OCI-LY3 (cell line): ENCODE results near the gene TSPAN11.

Source experiments
- H2AFZ ChIP-seq: fragments of 200-600, 300-600 bp; shearing (Covaris generic); 2 replicates; pipeline ENCODE4 v1.6.0; 2014; ENCODE audit warnings: antibody characterized with exemption, low read depth, low read length
- H3K27ac ChIP-seq: fragments of 200-600, 300-600 bp; sonication (generic); 2 replicates; pipeline ENCODE4 v1.5.1; 2014; ENCODE audit warnings: mild to moderate bottlenecking, low read length, moderate library complexity, mixed read lengths
- H3K27me3 ChIP-seq: fragments of 200-600, 300-600 bp; sonication (generic); 2 replicates; pipeline ENCODE4 v1.6.1; 2014; ENCODE audit warnings: low read depth, low read length, mixed read lengths
- H3K36me3 ChIP-seq: fragments of 200-600, 300-600 bp; sonication (generic); replicated peaks from 2 replicates; pipeline ENCODE3; 2014; ENCODE audit warnings: low read depth, low read length, mixed read lengths
- H3K4me1 ChIP-seq: fragments of 300-600, 200-600 bp; sonication (generic); 2 replicates; pipeline ENCODE4 v1.6.1; 2014; ENCODE audit warnings: low read length, mixed read lengths
- H3K4me2 ChIP-seq: fragments of 200-600, 300-600 bp; sonication (generic); 2 replicates; pipeline ENCODE4 v1.6.1; 2014; ENCODE audit warnings: low read length, mixed read lengths
- H3K4me3 ChIP-seq: fragments of 300-600, 200-600 bp; sonication (generic); 2 replicates; pipeline ENCODE4 v1.5.1; 2014; ENCODE audit warnings: antibody characterized with exemption, mild to moderate bottlenecking, low read length, moderate library complexity
- H3K79me2 ChIP-seq: fragments of 300-600, 200-600 bp; shearing (Covaris generic); 2 replicates; pipeline ENCODE4 v1.6.1; 2014; ENCODE audit warnings: mild to moderate bottlenecking, low read length, mixed read lengths
- H3K9ac ChIP-seq: fragments of 300-600, 200-600 bp; shearing (Covaris generic); 2 replicates; pipeline ENCODE4 v1.6.0; 2014; ENCODE audit warnings: mild to moderate bottlenecking, low read length, moderate library complexity
- H3K9me3 ChIP-seq: fragments of 200-600, 300-600 bp; shearing (Covaris generic); 2 replicates; pipeline ENCODE4 v1.6.1; 2014; ENCODE audit warnings: low read length, mixed read lengths; ENCODE audit not compliant: insufficient read depth
- H4K20me1 ChIP-seq: fragments of 200-600, 300-600 bp; sonication (generic); 2 replicates; pipeline ENCODE4 v1.6.1; 2016; ENCODE audit warnings: low read length, mixed read lengths; ENCODE audit not compliant: insufficient read depth
- EZH2phosphoT487 ChIP-seq: fragments of 200-600 bp; shearing (Covaris generic); IDR thresholded peaks from 2 replicates; pipeline ENCODE4 v1.6.1; 2018; ENCODE audit warnings: antibody characterized with exemption, mixed run types, low read depth
- TF ChIP-seq, protein P1 (sequence below): fragments of 200-600, 300-600 bp; sonication (generic); IDR thresholded peaks from 2 replicates; pipeline ENCODE4 v1.5.1; 2014; ENCODE audit warnings: antibody characterized with exemption, low read length, low read depth

Gene TSPAN11

GRCh38 chr12:31004666-31005065 is 78.1 kb downstream of the TSPAN11 start:
- Histone ChIP-seq H3K9ac (no peak overlapping the region), H3K4me1 (no peaks in the 10 kb centered on the region), H3K79me2 (no peaks in the 10 kb centered on the region), H3K27me3 (0 out of 2 replicates have a peak, but pooled peaks cover 4% of the 10 kb centered on the region), H3K9me3 (no peaks in the 10 kb centered on the region), H3K4me3 (no peak overlapping the region), H2AFZ (no peak overlapping the region), H4K20me1 (no peaks in the 10 kb centered on the region), H3K36me3 (no peaks in the 10 kb centered on the region), H3K4me2 (no peak overlapping the region), H3K27ac (no peak overlapping the region)
- TF ChIP-seq, protein P1, sequence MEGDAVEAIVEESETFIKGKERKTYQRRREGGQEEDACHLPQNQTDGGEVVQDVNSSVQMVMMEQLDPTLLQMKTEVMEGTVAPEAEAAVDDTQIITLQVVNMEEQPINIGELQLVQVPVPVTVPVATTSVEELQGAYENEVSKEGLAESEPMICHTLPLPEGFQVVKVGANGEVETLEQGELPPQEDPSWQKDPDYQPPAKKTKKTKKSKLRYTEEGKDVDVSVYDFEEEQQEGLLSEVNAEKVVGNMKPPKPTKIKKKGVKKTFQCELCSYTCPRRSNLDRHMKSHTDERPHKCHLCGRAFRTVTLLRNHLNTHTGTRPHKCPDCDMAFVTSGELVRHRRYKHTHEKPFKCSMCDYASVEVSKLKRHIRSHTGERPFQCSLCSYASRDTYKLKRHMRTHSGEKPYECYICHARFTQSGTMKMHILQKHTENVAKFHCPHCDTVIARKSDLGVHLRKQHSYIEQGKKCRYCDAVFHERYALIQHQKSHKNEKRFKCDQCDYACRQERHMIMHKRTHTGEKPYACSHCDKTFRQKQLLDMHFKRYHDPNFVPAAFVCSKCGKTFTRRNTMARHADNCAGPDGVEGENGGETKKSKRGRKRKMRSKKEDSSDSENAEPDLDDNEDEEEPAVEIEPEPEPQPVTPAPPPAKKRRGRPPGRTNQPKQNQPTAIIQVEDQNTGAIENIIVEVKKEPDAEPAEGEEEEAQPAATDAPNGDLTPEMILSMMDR, result no peak
- no peak for TF ChIP-seq EZH2phosphoT487

DNA sequence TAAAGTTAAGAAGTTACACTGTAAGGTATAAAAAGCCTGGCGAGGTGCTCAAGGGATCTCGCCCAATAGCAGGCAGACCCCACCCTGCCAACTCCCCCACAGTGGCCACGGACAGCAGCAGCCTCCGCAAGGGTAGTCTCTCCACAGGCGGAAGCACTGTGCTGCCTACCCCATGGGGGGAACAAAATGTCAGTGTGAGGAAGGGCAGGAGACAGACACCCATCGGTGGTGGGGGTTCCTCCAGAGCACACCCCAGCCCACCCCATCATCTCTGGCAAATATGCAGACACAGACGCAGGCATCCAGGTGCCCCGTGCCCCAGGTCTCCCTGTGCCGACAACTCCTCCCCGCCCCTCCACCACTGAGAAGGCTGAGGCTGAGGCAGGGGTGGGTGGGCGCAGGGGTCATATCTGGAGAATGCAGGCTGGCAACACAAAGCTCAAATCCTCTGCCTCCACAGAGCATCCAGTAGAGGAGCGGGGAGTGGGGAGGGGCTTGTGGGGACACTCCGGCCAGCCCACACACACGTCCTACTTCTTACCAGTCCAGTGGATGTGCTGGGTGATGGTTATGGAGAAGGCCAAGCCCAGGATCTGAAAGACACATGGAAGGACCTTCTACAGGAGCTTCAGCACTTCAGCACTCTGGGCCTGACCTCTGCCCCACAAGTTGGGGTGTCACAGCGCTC is 78.9 kb downstream of the TSPAN11 start:
- no peak overlapping the region for H3K9ac ChIP-seq
- H3K27me3 ChIP-seq, result no peaks in the 10 kb centered on the region
- H3K9me3 ChIP-seq, result no peaks in the 10 kb centered on the region

GRCh38 chr12:31005944-31006361 is 79.4 kb downstream of the TSPAN11 start:
- H4K20me1 ChIP-seq, result no peaks in the 10 kb centered on the region
- TF ChIP-seq EZH2phosphoT487, result no peak
- TF ChIP-seq, protein P1, result no peak
- H3K9me3 ChIP-seq, result no peaks in the 10 kb centered on the region
- no peak overlapping the region for H3K4me2 ChIP-seq
- no peaks in the 10 kb centered on the region for H3K27me3 ChIP-seq
- H3K27ac ChIP-seq, result no peak overlapping the region
- no peaks in the 10 kb centered on the region for H3K79me2 ChIP-seq
- no peak overlapping the region for H3K9ac ChIP-seq
- H3K36me3 ChIP-seq, result no peaks in the 10 kb centered on the region
- no peaks in the 10 kb centered on the region for H3K4me1 ChIP-seq
- H3K4me3 ChIP-seq, result no peak overlapping the region
- H2AFZ ChIP-seq, result no peak overlapping the region

More for the DNA sequence above, 78.9 kb downstream of the TSPAN11 start:
- Histone ChIP-seq H3K36me3 (no peaks in the 10 kb centered on the region), H3K4me1 (no peaks in the 10 kb centered on the region), H3K4me3 (no peak overlapping the region), H4K20me1 (no peaks in the 10 kb centered on the region), H3K4me2 (no peak overlapping the region), H2AFZ (no peak overlapping the region), H3K27ac (no peak overlapping the region), H3K79me2 (no peaks in the 10 kb centered on the region)
- no peak for TF ChIP-seq EZH2phosphoT487
- TF ChIP-seq, protein P1, result no peak

DNA sequence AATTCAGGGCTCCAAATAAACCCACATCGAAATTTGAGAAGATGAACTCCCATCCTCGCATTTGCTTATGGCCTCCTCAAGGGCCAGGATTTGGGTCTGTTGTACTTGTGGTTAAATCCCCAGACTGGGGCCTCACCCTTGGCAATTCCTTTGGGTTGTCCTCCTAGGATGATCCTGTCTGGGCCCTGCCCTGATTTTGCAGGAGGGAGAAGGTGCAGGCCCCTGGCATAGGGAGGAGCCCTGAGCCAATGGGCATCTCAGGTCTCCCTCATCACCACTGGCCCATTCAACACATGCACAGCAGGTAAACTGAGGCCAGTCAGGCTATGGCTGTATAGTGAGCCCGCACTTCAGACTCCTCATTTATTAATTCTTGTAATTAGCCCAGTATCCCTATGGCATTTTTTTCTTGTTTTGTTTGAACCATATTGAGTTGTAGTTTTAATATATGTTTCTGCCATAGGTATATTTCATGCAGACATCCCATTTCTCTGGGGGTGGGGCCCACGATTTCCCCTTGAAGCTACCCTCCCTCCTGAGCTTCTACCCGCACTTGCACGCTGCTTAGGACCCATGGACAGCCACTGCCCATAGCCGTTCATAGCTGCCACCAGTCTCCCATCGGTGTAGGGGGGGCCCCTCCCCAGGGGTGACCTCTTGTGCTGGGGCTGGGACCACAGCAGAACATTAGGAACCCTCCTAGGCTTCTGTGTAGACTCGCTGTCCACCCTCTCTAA is 80.0 kb downstream of the TSPAN11 start:
- H3K27ac ChIP-seq, result no peak overlapping the region
- H3K4me1 ChIP-seq, result no peaks in the 10 kb centered on the region
- TF ChIP-seq EZH2phosphoT487, result no peak
- TF ChIP-seq, protein P1, result no peak
- H3K9me3 ChIP-seq, result no peaks in the 10 kb centered on the region
- H4K20me1 ChIP-seq, result no peaks in the 10 kb centered on the region
- H3K36me3 ChIP-seq, result no peaks in the 10 kb centered on the region
- no peak overlapping the region for H3K9ac ChIP-seq
- no peak overlapping the region for H3K4me3 ChIP-seq
- no peaks in the 10 kb centered on the region for H3K27me3 ChIP-seq
- H3K4me2 ChIP-seq, result no peak overlapping the region
- H2AFZ ChIP-seq, result no peak overlapping the region
- no peaks in the 10 kb centered on the region for H3K79me2 ChIP-seq
